AG04450 (cell line): ENCODE measurements around the gene GLI1. TPM values are rescaled to one million over a fixed set of nuclear protein-coding genes. Genes with fewer than 3 reads are reported as not detected.

Experiments used
- CTCF ChIA-PET: fragments of 300-600, 350-600 bp; formaldehyde crosslinking; extraction: SDS; loops from one replicate; lab custom pipeline; 2022; ENCODE audit warnings: antibody characterized with exemption, inconsistent platforms; lab: Charles Lee
- POLR2A ChIA-PET: fragments of 350-600 bp; formaldehyde crosslinking; extraction: SDS; loops from one replicate; lab custom pipeline; 2021; ENCODE audit warnings: antibody characterized with exemption, inconsistent platforms; lab: Yijun Ruan, JAX
- DNase-seq: peaks from one replicate; pipeline ENCODE4 v3.0.0-alpha.2; 2011; ENCODE audit warnings: low read depth, low spot score
- H3K27ac ChIP-seq: one replicate; pipeline ENCODE4 v1.5.1; 2012; ENCODE audit warnings: low read depth, low read length, control low read depth
- H3K27me3 ChIP-seq: one replicate; pipeline ENCODE4 v1.6.0; 2012; ENCODE audit warnings: low read length; ENCODE audit not compliant: control insufficient read depth, insufficient read depth
- H3K4me3 ChIP-seq: 2 replicates; pipeline ENCODE4 v1.5.1; 2011; ENCODE audit warnings: mild to moderate bottlenecking, low read depth, low read length, control low read depth
- H3K9me3 ChIP-seq: 2 replicates; pipeline ENCODE4 v1.5.1; 2012; ENCODE audit warnings: low read length; ENCODE audit not compliant: control insufficient read depth, insufficient read depth
- polyA plus RNA-seq: library from polyadenylated mRNA; depleted of rRNA; stranded (reverse); fragments of >200 nt; gene quantifications from 2 replicates; pipeline ENCODE4 v1.2.3, GENCODE V29; 2011
- TF ChIP-seq, protein P1 (sequence below): IDR thresholded peaks from 2 replicates; pipeline ENCODE4 v1.5.1; 2011; ENCODE audit warnings: low read depth, low read length, control low read depth, inconsistent platforms

GLI1 gene
- polyA plus RNA-seq, 1 experiment, result 8.3 TPM

DNA sequence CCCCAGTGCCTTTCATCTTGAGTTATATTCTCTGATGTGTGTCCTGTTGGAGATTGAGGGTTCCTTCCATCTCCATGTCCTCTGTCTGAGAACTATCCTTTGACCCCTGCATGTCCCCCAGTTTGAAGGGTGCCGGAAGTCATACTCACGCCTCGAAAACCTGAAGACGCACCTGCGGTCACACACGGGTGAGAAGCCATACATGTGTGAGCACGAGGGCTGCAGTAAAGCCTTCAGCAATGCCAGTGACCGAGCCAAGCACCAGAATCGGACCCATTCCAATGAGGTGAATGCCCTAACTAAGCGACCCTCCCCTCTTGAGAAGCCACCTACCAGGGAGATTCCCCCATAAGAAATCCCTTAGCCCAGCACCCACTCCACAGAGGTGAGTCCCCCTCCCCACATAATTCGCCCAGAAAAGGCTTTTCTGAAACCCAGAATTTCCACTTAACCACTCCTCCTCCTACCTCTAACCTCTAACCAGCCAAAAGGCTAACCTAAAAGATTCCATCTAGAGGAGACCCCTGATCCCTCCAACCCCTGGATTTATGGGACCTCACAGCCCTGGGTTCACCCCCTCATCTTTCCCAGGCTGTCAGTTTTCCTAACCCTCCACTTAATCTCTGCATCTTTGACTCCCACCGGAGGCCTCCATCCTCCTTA, 7.8 kb downstream of the GLI1 start:
- Histone ChIP-seq H3K27me3 (peaks cover 5% of the 10 kb centered on the region), H3K4me3 (no peak overlapping the region), H3K27ac (no peak overlapping the region), H3K9me3 (no peaks in the 10 kb centered on the region)
- ChIA-PET POLR2A (no interaction called here), CTCF (interaction anchor here (1.7 to 3.2 kb wide), 3 partner anchors 8 to 14 kb away, joined by 4 to 14 read pairs (median 4); partner anchors contain the start of gene GLI1)
- no peak for DNase-seq
- TF ChIP-seq, protein P1, sequence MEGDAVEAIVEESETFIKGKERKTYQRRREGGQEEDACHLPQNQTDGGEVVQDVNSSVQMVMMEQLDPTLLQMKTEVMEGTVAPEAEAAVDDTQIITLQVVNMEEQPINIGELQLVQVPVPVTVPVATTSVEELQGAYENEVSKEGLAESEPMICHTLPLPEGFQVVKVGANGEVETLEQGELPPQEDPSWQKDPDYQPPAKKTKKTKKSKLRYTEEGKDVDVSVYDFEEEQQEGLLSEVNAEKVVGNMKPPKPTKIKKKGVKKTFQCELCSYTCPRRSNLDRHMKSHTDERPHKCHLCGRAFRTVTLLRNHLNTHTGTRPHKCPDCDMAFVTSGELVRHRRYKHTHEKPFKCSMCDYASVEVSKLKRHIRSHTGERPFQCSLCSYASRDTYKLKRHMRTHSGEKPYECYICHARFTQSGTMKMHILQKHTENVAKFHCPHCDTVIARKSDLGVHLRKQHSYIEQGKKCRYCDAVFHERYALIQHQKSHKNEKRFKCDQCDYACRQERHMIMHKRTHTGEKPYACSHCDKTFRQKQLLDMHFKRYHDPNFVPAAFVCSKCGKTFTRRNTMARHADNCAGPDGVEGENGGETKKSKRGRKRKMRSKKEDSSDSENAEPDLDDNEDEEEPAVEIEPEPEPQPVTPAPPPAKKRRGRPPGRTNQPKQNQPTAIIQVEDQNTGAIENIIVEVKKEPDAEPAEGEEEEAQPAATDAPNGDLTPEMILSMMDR, result no peak

DNA sequence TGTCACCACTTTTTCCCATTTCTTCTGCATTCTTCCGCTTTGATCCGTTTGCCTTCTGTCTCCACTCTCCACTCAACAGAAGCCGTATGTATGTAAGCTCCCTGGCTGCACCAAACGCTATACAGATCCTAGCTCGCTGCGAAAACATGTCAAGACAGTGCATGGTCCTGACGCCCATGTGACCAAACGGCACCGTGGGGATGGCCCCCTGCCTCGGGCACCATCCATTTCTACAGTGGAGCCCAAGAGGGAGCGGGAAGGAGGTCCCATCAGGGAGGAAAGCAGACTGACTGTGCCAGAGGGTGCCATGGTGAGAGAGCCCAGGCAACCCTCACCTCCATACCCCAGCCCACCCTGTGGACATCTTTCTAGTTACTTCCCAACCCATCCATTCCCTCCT, 8.3 kb downstream of the GLI1 start:
- H3K27me3 ChIP-seq, result peaks cover 5% of the 10 kb centered on the region
- no peaks in the 10 kb centered on the region for H3K9me3 ChIP-seq
- CTCF ChIA-PET, result interaction anchor here (3.2 kb wide), 1 partner anchor 9 kb away, joined by 14 read pairs; the partner anchor contains the start of gene GLI1
- no peak overlapping the region for H3K4me3 ChIP-seq
- no peak for DNase-seq
- no peak overlapping the region for H3K27ac ChIP-seq
- POLR2A ChIA-PET, result no interaction called here
- TF ChIP-seq, protein P1, result no peak

DNA sequence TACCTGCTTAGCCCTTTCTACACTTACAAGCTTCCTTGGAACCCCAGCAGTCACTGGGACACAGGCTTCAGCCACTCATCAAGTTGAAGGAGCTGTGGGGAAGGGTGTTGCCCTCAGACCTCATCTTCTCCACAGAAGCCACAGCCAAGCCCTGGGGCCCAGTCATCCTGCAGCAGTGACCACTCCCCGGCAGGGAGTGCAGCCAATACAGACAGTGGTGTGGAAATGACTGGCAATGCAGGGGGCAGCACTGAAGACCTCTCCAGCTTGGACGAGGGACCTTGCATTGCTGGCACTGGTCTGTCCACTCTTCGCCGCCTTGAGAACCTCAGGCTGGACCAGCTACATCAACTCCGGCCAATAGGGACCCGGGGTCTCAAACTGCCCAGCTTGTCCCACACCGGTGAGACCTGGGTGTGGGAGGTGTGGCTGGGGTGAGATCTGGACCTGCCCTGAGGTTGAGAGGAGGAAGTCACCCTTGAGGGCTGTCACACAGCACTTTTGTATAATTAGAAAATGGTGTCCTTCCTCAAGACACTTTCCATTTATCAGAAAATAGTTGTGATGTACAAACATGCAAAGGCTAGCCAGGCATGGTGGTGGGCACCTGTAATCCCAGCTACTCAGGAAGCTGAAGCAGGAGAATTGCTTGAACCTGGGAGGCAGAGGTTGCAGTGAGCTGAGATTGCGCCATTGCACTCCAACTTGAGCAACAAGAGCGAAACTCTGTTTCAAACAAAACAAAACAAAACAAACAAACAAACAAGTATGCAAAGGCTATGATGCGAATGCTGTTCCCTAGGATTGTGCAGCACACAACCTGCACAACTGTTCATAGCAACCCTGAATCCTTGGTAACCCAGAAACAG, 9.9 kb downstream of the GLI1 start:
- DNase-seq, result no peak
- ChIA-PET POLR2A (no interaction called here), CTCF (interaction anchor here (1.0 to 3.2 kb wide), 3 partner anchors 11 to 17 kb away, joined by 3 to 14 read pairs (median 4); partner anchors contain the start of gene GLI1)
- Histone ChIP-seq H3K27me3 (peaks cover 18% of the 10 kb centered on the region), H3K4me3 (no peak overlapping the region), H3K9me3 (no peaks in the 10 kb centered on the region), H3K27ac (no peak overlapping the region)
- TF ChIP-seq, protein P1, result no peak

DNA sequence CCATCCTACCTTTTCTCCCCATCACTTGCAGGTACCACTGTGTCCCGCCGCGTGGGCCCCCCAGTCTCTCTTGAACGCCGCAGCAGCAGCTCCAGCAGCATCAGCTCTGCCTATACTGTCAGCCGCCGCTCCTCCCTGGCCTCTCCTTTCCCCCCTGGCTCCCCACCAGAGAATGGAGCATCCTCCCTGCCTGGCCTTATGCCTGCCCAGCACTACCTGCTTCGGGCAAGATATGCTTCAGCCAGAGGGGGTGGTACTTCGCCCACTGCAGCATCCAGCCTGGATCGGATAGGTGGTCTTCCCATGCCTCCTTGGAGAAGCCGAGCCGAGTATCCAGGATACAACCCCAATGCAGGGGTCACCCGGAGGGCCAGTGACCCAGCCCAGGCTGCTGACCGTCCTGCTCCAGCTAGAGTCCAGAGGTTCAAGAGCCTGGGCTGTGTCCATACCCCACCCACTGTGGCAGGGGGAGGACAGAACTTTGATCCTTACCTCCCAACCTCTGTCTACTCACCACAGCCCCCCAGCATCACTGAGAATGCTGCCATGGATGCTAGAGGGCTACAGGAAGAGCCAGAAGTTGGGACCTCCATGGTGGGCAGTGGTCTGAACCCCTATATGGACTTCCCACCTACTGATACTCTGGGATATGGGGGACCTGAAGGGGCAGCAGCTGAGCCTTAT, 10.8 kb downstream of the GLI1 start:
- TF ChIP-seq, protein P1, result no peak
- Histone ChIP-seq H3K4me3 (no peak overlapping the region), H3K27ac (no peak overlapping the region), H3K9me3 (no peaks in the 10 kb centered on the region), H3K27me3 (peaks cover 27% of the 10 kb centered on the region)
- CTCF ChIA-PET, result interaction anchor here (1.0 to 3.2 kb wide), 2 partner anchors 11 to 17 kb away, joined by 4 to 14 read pairs (median 5); partner anchors contain the start of gene GLI1
- DNase-seq, result no peak
- POLR2A ChIA-PET, result no interaction called here
